Fibroblast of lung (primary cell): ENCODE measurements around the gene ZNF618. TPM values are rescaled to one million over a fixed set of nuclear protein-coding genes. Genes with fewer than 3 reads are reported as not detected.

ENCODE experiments used
- DNase-seq, 2 donors: peaks; one replicate each; pipeline versions ENCODE4 v3.0.0 to v3.0.0-alpha.2; 2010; ENCODE audit warnings: low read depth in 2 of 2
- H2AFZ ChIP-seq: 2 replicates; pipeline ENCODE4 v1.5.1; 2012; ENCODE audit warnings: low read length, control low read depth, inconsistent platforms
- H3K27ac ChIP-seq: 2 replicates; pipeline ENCODE4 v1.5.1; 2011; ENCODE audit warnings: low read length, control low read depth; ENCODE audit not compliant: insufficient read depth
- H3K27me3 ChIP-seq: 2 replicates; pipeline ENCODE4 v1.5.1; 2011; ENCODE audit warnings: mild to moderate bottlenecking, low read length; ENCODE audit not compliant: control insufficient read depth, insufficient read depth
- H3K36me3 ChIP-seq: 2 replicates; pipeline ENCODE4 v1.5.1; 2011; ENCODE audit warnings: low read length; ENCODE audit not compliant: control insufficient read depth, insufficient read depth
- H3K4me1 ChIP-seq: 2 replicates; pipeline ENCODE4 v1.5.1; 2011; ENCODE audit warnings: low read length; ENCODE audit not compliant: control insufficient read depth, insufficient read depth; ENCODE audit errors: extremely low read depth
- H3K4me2 ChIP-seq: 2 replicates; pipeline ENCODE4 v1.5.1; 2011; ENCODE audit warnings: low read length, control low read depth; ENCODE audit not compliant: insufficient read depth; ENCODE audit errors: extremely low read depth
- H3K4me3 ChIP-seq, 4 experiments: fragments of 200-600 bp in 1 of 4; sonication (generic) in 1 of 4; replicated peaks in 1 of 4; 2 replicates each; pipeline ENCODE4 v1.5.1; 2011 to 2016; ENCODE audit warnings: low read length in 4 of 4, low read depth in 3 of 4, mild to moderate bottlenecking in 3 of 4, control low read depth in 2 of 4, inconsistent platforms in 1 of 4, mixed read lengths in 1 of 4; ENCODE audit not compliant: insufficient read depth in 1 of 4; ENCODE audit errors: control extremely low read depth in 1 of 4
- H3K79me2 ChIP-seq: 2 replicates; pipeline ENCODE4 v1.5.1; 2012; ENCODE audit warnings: mild to moderate bottlenecking, low read length, inconsistent platforms; ENCODE audit not compliant: control insufficient read depth, insufficient read depth
- H3K9ac ChIP-seq: 2 replicates; pipeline ENCODE4 v1.5.1; 2011; ENCODE audit warnings: mild to moderate bottlenecking, low read length, control low read depth; ENCODE audit not compliant: insufficient read depth
- H3K9me3 ChIP-seq: 2 replicates; pipeline ENCODE4 v1.5.1; 2012; ENCODE audit warnings: low read depth, low read length; ENCODE audit not compliant: control insufficient read depth, insufficient read depth
- H4K20me1 ChIP-seq: 2 replicates; pipeline ENCODE4 v1.5.1; 2011; ENCODE audit warnings: low read length; ENCODE audit not compliant: control insufficient read depth, insufficient read depth; ENCODE audit errors: extremely low read depth
- CTCF ChIP-seq, 2 donors: IDR thresholded peaks in 1 of 2; conservative IDR thresholded peaks in 1 of 2; 1 replicate in 1 of 2; 2 replicates in 1 of 2; pipeline ENCODE4 v1.5.1; 2011 to 2012; ENCODE audit warnings: low read length in 2 of 2, control low read depth in 1 of 2, inconsistent platforms in 1 of 2, low read depth in 1 of 2, mild to moderate bottlenecking in 1 of 2
- EZH2 ChIP-seq: IDR thresholded peaks from 2 replicates; pipeline ENCODE4 v1.5.1; 2012; ENCODE audit warnings: low read length, control low read depth, mild to moderate bottlenecking; ENCODE audit errors: missing control alignments
- polyA plus RNA-seq, 2 donors: library from polyadenylated mRNA; depleted of rRNA in 1 of 2; stranded (reverse) in 1 of 2; unstranded in 1 of 2; fragments of >200 nt; gene quantifications; 2 replicates each; pipeline ENCODE4 v1.2.1, GENCODE V29; 2011 to 2012; ENCODE audit warnings: missing spikeins in 1 of 2
- total RNA-seq: library from RNA; depleted of rRNA; stranded (reverse); fragments of >200 nt; gene quantifications from 2 replicates; pipeline ENCODE4 v1.2.1, GENCODE V29; 2014

Gene ZNF618
- total and polyA plus RNA-seq, 2 donors (not counting 1 experiment from before 2014, with no cell fraction given) = 6.6 to 8.6 TPM

DNA sequence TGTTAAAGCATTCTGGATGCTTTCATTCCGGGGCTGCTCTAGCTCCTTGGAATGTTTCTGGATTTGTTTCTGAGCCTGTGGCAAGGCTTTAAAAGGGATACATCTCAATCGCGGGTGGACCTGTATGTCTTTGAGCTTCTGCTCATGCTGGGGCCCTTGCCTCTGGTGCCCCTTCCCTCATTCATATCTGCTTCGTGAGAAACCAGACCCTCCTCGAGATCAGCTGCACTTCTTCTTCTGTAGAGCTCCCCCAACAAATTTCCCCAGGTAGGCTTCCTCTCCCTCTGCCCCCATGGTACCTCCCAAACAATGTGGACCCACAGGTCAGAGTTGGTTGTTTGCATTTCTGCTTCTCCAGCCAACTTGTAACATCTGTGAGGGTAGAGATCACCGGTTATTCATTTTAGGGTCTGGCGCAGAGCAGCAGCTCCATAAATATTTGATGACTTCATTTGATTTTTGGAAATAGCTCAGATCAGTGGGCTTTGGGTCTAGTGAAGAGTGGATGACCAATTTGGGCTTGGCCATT lies 6.6 kb downstream of the ZNF618 start:
- no peak for DNase-seq
- peaks cover 14% of the 10 kb centered on the region for H3K4me1 ChIP-seq

GRCh38 chr9:113885183-113886025 lies 9.3 kb downstream of the ZNF618 start:
- Histone ChIP-seq H2AFZ (no peak overlapping the region), H3K79me2 (peaks cover 79% of the 10 kb centered on the region), H4K20me1 (no peaks in the 10 kb centered on the region), H3K4me2 (peak overlapping the region; percentile 84), H3K4me3 (peak overlapping the region in 2 of 4 experiments; percentile 48 to 59), H3K36me3 (no peaks in the 10 kb centered on the region), H3K9ac (no peak overlapping the region), H3K27me3 (no peaks in the 10 kb centered on the region), H3K9me3 (peaks cover under 1% of the 10 kb centered on the region), H3K27ac (peak overlapping the region; percentile 9), H3K4me1 (peaks cover 12% of the 10 kb centered on the region)
- no peak for DNase-seq
- no peak for TF ChIP-seq CTCF (conservative IDR thresholded peaks at IDR 0.05 in 1 of 2, IDR thresholded peaks at IDR 0.05 in 1 of 2; ENCODE audit: low read depth in 1 of 2, low read length in 2 of 2)
- no peak for TF ChIP-seq EZH2

More for the DNA sequence above, 6.6 kb downstream of the ZNF618 start:
- H3K4me3 ChIP-seq = no peak overlapping the region
- H3K27me3 ChIP-seq = no peaks in the 10 kb centered on the region
- no peaks in the 10 kb centered on the region for H3K36me3 ChIP-seq
- H3K9me3 ChIP-seq = no peaks in the 10 kb centered on the region
- H2AFZ ChIP-seq = no peak overlapping the region
- no peak overlapping the region for H3K9ac ChIP-seq
- H3K27ac ChIP-seq = no peak overlapping the region
- H3K4me2 ChIP-seq = peak overlapping the region; percentile 35
- H3K79me2 ChIP-seq = peaks cover 84% of the 10 kb centered on the region
- no peak for TF ChIP-seq EZH2
- TF ChIP-seq CTCF (conservative IDR thresholded peaks at IDR 0.05 in 1 of 2, IDR thresholded peaks at IDR 0.05 in 1 of 2; ENCODE audit: low read depth in 1 of 2, low read length in 2 of 2) = no peak
- no peaks in the 10 kb centered on the region for H4K20me1 ChIP-seq

- no peaks in the 10 kb centered on the region for H3K27me3 ChIP-seq
- TF ChIP-seq CTCF (conservative IDR thresholded peaks at IDR 0.05 in 1 of 2, IDR thresholded peaks at IDR 0.05 in 1 of 2; ENCODE audit: low read depth in 1 of 2, low read length in 2 of 2) (no peak), EZH2 (no peak)
- peak overlapping the region; percentile 35 to 59 (median 48) for H3K4me3 ChIP-seq
- DNase-seq = peak; percentile 25 to 43
- no peaks in the 10 kb centered on the region for H4K20me1 ChIP-seq
- H3K27ac ChIP-seq = peak overlapping the region; percentile 9
- no peaks in the 10 kb centered on the region for H3K36me3 ChIP-seq
- H3K4me1 ChIP-seq = peaks cover 12% of the 10 kb centered on the region
- H3K4me2 ChIP-seq = peak overlapping the region; percentile 84
- peaks cover 75% of the 10 kb centered on the region for H3K79me2 ChIP-seq
- no peak overlapping the region for H2AFZ ChIP-seq
- H3K9me3 ChIP-seq = peaks cover 2% of the 10 kb centered on the region
- H3K9ac ChIP-seq = no peak overlapping the region
Observed at GRCh38 chr9:113886026-113886369, 9.9 kb downstream of the ZNF618 start.
